ENCODE data around the gene SMAD7.

SMAD7 gene

DNA sequence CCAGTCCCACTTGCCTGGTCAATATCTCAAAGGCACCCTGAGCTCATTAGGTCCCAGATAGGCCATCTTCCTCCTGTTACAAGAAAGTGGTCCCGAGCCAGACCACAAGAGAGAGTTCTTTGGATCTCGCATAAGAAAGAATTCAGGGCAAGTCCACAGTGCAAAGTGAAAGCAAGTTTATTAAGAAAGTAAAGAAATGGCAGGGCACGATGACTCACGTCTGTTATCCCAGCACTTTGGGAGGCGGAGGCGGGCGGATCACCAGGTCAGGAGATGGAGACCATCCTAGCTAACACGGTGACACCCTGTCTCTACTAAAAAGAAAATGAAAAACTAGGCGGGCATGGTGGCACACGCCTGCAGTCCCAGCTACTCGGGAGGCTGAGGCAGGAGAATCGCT, 10.8 kb upstream of the SMAD7 start:
- no peak for DNase-seq (ENCODE audit: low read depth in 4 of 4, low spot score in 1 of 4)

DNA sequence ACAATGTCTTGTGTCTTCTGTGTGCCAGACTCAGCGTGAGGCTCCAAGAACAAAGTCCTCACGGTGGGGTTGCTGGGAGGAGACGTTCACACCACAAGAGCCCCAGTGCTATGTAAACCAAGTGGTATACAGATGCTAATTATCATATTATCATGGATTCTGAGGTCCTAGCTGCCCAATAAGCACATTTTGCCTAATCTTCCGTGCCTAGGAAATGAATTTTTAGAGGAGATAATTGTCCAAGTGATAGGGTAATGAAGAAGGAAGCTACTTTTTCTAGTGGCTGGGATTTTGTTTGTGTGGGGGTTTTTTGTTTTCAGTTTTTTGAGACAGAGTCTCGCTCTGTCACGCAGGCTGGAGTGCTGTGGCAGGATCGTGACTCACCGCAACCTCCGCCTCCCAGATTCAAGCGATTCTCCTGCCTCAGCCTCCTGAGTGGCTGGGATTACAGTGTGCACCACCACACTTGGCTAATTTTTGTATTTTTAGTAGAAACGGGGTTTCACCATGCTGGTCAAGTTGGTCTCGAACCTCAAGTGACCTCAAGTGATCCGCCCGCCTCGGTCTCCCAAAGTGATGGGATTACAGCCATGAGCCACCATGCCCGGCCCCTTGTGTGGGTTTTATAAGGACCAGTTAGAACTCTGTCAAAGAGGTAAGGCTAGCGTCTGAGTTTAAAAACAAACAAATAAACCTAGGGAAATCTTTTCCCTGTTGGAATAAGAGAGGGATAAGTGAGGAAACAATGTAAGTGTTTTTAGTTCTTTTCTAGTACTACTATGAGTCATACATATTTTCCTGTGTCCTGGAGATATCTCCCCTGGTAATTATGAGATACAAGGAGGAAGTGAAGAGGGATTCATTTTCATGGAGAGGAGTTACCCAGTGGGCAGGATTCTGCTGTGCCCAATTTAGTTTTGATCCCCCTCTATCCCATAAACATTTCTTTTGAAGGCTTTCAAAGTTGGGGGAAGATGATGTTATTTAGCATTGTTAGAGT, 9.5 kb upstream of the SMAD7 start:
- DNase-seq (ENCODE audit: low read depth in 4 of 4, low spot score in 1 of 4): no peak

DNA sequence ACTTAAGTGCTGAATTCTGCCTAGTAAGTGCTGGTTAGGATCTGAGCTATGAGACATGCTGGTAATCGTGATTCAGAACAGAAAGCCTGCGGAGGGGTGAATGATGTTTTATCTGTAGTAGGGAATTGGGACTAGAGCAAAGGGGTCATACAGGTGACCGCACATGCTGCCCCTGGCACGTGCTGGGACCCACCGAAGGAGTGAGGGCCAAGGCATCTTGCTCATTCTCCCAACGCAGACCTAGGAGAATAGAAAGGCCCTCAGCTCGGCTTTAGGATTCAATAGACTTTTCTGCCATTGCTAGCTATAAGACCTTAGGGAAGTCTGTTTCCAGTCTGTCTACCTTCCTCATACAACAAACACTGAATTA, 8.8 kb upstream of the SMAD7 start:
- no peak for DNase-seq (ENCODE audit: low read depth in 4 of 4, low spot score in 1 of 4)

DNA sequence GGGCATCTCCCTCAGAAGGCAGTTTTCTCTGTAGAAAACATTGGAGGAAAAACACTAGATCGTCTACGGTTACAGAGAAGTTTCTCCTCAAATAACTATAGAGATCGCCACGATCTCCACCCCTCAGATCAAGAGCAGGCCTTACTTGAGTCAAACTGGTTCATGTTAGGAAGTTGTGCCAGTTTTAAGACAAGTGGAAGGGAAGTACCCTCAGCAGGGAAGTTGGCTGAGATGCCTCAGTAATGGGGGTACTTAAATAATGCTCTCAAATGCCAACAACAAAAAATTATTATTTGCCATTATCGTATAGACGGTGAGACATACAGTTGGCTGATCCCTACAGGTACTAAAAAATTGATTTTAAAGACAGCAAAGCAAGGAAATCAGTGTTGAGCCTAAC, 8.2 kb upstream of the SMAD7 start:
- DNase-seq (ENCODE audit: low read depth in 4 of 4, low spot score in 1 of 4): no peak

DNA sequence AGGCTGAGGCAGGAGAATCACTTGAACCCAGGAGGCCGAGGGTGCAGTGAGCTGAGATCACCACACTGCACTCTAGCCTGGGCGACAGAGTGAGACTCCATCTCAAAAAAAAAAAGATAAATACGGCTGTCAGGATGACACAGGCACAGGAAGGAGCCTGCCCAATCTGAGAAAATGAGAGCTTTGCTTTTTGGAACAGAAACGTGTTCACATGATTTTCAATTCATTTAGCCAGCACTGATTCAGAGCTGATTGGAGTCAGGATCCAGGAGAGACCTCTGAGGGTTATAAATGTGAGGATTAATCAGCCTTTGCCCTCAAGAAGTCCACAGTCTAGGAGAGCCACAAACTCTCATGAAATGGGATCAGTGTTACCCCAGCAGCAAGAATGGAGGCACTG, 6.9 kb upstream of the SMAD7 start:
- DNase-seq (ENCODE audit: low read depth in 4 of 4, low spot score in 1 of 4): no peak

DNA sequence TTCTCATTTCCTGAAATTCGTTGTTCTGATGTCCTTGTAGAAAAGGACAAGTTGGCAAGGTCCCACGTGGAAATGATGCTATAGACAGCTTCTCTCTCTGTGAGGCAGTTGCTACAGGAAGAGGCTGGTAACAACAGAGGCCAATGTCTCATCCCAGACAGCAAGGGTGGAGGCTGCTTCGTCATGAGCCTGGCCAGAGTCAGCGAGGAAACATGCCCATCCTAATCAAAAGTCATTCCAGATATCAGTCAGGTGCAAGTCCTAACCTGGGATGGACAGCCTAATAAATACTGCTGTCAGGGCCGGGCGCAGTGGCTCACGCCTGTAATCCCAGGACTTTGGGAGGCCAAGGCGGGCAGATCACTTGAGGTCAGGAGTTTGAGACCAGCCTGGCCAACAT, 6.4 kb upstream of the SMAD7 start:
- DNase-seq (ENCODE audit: low read depth in 4 of 4, low spot score in 1 of 4): no peak

DNA sequence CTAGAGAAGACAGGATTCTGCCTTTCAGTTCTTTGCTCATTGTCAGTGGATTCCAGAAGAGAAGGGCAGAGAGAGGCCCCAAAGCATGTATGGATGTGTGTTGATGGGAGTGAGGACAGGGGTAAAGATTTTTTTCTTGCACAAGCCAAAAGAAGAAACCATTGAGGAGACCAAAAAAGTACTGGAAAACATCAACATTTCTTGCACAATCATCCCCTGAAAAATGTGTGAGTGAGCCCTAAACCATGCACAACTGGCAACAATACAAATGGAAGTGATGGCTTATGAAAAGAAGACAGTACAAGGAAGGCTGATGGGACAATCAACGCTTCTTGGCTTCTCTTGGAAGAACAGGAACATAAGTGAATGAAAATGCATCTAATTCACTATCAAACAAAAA, 5.6 kb upstream of the SMAD7 start:
- DNase-seq (ENCODE audit: low read depth in 4 of 4, low spot score in 1 of 4): no peak

DNA sequence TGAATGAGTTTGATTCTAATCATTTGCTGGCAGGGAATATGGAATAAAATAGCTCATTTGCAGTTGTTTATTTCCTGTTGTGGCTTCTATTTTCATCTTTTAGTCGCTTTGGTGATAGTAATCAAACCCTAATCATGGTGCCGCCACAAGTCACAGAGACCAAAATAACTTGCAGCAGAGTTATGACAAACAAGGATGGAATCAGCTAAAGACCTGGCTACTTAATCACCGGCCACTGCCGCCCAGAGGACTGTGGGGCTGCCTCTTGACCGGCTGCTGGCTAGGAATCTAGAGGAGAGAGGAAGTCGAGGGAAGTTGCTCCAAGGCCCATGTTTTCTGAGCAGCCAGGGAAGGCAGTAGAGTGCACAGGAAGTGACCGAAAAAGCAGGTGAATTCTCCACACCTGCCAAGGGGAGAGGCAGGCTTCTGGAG, 5.1 kb upstream of the SMAD7 start:
- DNase-seq (ENCODE audit: low read depth in 4 of 4, low spot score in 1 of 4): no peak

DNA sequence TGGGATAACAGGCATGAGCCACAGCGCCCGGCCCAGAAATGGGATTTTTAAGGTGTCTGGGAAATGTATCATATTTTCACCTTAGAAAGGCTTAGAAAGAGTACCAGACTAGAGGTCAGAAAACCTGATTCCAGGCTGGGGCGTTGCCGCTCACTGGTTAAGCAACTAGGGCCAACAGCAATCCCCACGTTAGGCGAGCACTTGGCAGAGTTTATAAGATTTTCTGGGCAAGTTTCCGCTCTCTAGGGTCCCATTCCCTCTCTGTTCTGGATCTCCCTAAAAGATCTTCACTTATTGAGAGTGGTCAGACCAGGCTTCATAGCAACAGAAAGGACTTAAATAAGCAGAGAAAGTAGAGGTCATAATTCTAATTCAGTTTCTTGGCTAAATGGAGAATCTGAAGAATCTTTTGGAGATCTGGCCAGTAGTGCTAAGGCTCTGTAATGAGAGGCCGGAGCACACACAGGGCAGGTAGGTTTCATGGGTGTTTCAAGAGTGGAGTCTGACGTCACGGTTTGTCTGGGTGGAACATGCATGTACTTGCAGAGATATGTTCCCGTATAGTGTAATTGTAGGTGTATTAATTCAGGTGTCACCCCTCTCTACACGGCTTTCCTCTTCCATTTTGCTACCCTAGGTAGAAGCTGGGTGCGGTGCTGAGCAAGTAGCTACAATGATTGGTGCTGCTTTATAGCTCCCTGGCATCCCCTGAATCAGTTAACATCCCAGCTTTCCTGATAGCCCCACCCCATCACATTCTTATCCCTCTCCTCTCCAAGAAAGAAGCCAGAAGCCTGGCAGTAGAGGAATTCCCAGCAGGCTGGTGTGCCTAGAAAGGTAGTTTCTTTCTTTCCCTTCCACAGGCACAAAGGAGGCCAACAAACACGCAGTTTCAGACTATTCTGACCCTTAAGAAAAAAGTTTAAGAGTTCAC, 4.4 kb upstream of the SMAD7 start:
- no peak for DNase-seq (ENCODE audit: low read depth in 4 of 4, low spot score in 1 of 4)

DNA sequence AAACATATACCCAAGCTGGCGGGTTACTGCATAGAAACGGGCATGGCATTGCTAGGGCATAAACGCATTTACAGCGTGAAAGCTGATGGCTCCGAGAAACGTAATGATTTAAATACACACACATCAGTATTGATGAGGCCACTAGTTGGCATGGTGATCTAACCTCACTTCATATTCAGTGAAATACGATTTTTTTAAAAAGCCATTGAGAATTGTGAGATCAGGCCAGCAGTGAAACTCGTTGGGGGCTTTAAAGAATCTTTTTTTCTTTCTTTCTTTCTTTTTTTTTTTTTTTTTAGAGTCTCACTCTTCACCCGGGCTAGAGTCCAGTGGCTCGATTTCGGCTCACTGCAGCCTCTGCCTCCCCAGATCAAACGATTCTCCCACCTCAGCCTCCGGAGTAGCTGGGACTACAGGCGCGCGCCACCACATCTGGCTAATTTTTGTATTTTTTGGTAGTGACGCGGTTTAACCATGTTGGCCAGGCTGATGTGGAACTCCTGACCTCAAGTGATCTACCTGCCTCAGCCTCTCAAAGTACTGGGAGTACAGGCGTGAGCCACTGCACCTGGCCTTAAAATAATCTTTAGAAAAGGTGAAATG, 2.4 kb upstream of the SMAD7 start:
- no peak for DNase-seq (ENCODE audit: low read depth in 4 of 4, low spot score in 1 of 4)

DNA sequence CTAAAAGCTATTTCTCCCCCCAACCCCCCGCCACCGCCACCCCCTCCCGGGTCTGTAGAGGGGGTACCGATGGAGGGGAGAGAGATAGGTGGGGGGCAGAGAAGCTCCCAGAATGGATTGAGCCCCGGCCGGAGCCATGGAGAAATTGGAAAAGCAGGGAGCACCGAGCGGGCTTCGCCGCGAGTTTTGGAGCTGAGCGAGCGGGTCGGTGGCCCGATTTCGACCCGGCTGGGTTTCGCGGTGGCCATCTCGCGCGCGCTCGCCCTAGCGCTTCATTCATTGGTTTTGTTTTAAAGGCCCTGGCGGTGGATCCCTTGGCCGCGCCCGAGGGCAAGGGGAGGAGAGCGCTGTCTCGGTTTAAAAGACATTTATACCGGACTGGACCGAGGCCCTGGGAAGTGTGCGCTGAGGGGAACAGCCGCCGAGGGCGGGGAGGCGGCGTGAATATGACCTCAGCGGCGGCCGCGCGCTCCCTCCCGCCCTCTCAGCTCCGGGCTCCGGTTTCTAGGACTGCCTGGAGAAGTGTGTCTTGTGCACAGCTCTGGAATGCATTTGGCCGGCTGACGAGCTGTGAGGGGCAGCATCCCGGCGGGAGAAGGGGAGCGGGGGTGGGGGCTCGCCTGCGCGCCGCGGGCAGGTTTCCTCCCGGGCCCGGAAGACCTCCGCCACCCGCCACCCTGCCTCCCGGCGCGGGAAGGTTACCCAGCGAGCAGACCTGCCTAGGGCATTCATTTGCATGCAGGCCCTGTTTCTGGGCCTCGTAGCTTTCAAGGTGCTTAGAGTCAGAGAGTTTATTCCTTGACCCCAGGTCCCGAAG, 1.7 kb upstream of the SMAD7 start:
- DNase-seq (ENCODE audit: low read depth in 4 of 4, low spot score in 1 of 4): peak in 1 of 4 experiments; percentile 40

DNA sequence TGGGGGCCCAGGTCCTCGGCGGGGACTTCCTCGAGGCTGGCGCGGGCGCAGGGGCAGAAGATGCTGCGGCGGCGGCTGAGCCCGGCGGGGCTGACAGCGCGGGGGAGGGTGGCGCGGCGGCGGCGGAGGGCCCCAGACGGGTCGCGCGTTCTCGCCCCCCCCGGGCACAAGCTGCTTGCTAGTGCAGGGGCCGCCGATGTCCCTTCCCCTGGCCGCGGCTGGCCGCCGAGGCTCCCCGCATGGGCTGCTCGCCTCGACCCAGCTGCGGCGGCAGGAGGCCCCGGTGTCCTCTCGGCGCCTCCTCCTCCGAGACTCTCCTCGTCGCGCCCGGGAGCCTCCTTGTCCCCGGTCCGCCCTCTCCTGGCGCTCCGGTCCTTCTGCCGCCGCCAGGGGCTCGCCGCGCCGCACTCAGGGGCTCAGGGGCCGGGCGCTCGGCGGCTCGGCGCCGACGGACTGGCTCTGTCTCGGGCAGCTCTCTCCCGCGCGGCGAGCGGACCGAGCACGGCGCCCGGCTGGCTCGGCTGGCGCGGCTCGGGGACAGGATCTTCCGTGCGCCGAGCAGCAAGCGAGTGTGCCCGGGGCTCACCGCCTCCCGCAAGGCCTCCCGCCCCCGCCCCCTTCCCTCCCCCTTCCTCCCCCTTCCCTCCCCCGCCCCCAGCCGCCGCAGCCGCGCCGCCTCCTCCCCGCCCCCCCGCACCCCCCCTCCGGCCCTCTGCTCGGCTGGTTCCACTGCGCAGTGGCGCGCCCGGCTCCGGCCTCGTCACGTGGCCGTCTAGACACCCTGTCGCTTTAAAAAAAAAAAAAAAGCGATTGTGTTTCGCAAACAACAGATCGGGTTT, 902 bp upstream of the SMAD7 start:
- peak in 2 of 4 experiments; percentile 62 to 64 for DNase-seq (ENCODE audit: low read depth in 4 of 4, low spot score in 1 of 4)

DNA sequence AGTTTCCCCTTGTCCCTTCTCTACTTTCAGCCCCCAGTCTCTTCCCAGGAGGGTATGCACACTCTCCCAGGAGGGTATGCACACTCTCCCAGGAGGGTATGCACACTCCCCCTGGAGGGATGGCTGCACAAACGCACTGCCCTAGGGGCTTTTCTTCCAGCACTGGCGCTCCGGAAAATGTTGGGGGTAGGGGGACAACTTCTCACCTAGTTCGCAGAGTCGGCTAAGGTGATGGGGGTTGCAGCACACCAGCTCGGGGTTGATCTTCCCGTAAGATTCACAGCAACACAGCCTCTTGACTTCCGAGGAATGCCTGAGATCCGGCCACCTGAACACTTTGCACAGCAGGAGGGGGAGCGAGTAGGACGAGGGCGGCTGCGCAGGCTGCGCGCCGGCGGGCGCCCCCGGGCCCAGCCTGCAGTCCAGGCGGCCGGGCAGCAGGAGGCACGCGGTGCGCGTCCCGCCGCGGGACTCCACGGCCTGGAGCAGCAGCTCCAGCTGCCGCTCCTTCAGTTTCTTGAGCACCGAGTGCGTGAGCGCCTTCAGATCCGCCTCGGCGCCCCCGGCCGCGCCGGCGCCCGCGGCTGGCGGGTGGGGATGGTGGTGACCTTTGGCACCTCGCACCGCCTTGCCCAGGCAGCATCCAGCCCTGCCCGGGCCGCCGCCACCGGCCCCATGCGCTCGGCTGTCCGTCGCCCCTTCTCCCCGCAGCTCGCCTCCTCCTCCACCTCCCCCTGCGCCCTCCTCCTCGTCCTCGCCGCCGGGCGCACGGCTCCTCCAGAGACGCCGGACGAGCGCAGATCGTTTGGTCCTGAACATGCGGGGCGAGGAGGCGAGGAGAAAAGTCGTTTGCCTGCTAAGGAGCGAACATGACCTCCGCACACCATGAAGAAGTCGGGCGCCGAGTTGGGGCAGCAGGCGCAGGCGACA, 894 bp downstream of the SMAD7 start:
- no peak for DNase-seq (ENCODE audit: low read depth in 4 of 4, low spot score in 1 of 4)

DNA sequence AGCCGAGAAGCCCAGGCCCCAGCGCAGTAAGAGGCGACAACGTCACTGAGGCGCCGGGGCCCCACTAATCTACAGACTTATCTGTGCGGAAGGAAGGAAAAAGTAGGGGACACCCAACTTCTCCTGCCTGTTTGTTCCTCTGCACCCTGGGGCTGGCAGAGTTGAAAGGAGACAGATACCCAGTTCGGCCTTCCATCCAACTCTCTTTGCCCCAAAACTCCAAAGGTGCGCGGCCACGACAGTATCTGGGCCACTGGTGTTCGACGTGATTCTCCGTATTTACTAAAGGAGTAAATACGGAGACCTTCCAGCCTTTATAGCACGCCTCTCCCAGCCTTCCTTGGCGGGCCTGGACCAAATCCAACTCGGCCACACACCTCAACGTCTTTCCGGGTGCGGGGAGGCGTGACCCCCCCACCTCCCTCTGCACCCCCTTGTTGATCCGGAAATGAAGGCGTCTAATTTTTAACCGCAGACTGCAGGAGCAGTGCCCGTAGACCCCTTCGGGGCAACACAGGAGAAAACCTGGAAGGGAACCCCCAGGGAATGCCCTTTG, 1.6 kb downstream of the SMAD7 start:
- DNase-seq (ENCODE audit: low read depth in 4 of 4, low spot score in 1 of 4): no peak

DNA sequence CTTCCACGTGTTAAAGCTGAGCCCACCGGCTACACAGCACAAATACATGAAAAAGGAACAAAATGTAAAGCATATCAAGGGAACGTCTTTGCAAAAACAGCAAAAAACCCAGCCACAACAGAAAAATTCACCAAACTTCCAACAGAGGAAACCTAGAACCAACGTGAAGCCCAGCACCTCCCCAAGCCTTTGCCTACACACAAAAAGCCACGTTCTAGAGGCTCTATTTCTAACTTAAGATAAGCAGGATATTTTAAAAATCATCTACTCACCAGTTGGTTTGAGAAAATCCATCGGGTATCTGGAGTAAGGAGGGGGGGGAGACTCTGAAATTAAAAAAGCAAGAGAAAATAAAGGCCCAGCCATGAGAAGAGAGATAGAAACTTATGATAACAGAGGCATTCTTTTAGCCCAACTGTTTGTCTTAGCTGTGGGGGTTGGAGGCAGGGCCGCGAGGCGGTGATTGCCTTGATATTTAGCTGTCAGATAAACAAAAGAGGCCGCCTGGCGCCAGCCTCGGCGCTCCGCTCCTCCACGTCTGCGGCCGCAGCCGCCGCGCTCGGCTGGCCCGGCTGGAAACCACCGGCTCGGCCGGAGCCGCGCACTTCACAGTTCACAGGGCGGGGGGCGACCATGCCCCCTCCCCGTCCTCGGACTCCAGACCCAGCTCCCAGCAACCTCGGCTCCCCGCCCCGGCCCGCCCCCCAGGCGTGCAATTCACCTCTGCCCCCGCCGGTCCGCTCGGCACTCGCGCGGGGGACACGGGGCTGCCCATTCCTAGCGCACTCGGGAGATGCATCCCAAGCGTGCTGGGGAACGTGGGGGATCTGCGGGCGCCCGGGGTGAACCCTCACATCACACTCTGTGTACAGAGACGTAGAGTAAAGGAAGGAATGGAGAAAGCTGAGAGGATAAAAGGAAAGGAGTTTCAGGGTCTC, 2.4 kb downstream of the SMAD7 start:
- no peak for DNase-seq (ENCODE audit: low read depth in 4 of 4, low spot score in 1 of 4)

DNA sequence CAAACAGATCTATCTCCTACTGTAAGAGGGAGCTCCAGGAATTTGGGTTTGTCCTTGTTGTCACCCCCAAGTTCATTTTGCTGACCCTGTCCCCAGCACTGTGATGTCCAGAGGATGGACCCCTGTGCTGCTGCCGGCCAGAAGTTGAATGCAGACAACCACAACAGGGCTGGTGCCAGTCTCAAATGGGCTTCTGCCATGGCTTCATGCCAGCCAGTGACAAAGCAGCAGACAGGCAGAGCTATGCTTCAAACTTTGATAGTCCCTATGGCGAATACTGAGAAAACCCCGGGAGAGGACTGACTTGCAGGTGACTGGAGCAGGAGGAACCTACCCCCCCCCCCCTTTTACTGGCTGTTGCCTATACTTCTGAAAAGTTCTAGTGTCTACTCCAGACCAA, 3.2 kb downstream of the SMAD7 start:
- no peak for DNase-seq (ENCODE audit: low read depth in 4 of 4, low spot score in 1 of 4)

DNA sequence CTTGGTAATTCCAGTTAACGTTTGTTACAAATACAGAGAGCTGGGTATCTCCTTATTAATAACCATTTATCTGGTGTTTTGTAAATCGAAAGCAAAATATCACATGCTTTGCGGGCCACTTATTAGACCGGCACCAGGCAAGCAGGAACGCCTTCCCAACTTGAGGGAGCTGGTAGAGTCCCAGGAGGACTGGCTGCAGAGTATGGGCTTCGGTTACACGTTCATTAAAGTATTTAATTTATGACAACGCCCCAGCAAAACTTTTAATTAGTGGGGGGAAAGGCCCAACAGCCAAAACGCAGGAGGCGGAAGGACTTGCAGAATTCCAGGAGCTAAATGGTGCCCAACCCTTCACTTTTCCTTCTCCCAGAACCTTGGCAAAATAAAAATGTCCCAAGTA, 3.7 kb downstream of the SMAD7 start:
- DNase-seq (ENCODE audit: low read depth in 4 of 4, low spot score in 1 of 4): no peak

All from stimulated activated CD4-positive, alpha-beta T cell treated with anti-CD3 and anti-CD28 coated beads, Interleukin-1b, Interleukin-23, amount 100 ng/mL, for 24 hours (primary cell).